ENCODE data around the gene PPP1R13B.
"Not testable (repeated sequence)": the region's sequence is repeated elsewhere in the genome, so short reads cannot be mapped to it uniquely, and the experiment has no call there.

Gene PPP1R13B

DNA sequence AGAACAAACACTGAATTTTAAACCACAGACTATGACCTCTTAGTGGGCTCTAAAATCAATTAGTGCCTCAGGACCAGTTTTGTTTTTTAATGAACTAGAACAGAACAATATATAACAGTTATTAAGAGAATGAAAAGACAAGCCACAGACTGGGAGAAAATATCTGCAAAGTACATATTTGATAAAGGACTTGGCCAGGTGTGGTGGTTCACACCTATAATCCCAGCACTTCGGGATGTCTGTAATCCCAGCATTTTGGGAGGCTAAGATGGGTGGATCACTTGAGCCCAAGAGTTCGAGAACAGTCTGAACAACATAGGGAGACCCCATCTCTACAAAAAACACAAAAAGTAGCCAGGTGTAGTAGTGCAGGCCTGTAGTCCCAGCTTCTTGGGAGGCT lies 36.2 kb downstream of the PPP1R13B start:
- H3K36me3 Mint-ChIP-seq, result no peaks in the 10 kb centered on the region

DNA sequence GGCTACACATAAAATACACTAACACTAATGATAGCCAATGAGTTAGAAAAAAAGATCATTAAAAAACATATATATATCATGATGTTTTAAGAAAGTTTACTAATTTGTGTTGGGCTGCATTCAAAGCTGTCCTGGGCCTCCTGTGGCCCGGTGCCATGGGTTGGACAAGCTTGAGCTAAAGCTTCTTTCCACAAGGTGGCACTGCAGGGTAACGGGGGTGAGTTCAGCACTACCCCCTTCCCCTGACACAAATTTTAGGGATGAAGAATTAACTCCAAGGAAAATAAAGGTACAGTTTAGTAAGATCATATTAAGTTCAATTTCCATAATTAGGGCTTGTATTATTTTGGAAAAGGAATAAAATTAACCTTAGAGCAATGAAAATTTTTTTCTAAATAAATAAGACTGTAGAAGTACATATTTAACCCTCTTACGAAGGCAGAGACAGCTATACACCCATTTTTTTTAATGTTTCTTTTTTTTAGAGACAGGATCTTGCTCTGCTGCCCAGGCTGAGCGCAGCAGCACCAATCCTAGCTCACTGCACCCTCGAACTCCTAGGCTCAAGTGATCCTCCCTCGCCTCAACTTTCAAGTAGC lies 38.9 kb downstream of the PPP1R13B start:
- peak; percentile 73 for ATAC-seq
- H3K9me3 Mint-ChIP-seq, result no peaks in the 10 kb centered on the region
- H3K4me3 Mint-ChIP-seq, result no peak overlapping the region
- no peaks in the 10 kb centered on the region for H3K36me3 Mint-ChIP-seq
- DNase-seq (ENCODE audit: low spot score in 2 of 2), result peak; percentile 41 to 73
- peaks cover 16% of the 10 kb centered on the region for H3K4me1 Mint-ChIP-seq
- no peak overlapping the region for H3K27ac Mint-ChIP-seq

More for the DNA sequence above, 36.2 kb downstream of the PPP1R13B start:
- no peaks in the 10 kb centered on the region for H3K9me3 Mint-ChIP-seq
- H3K4me3 Mint-ChIP-seq, result no peak overlapping the region
- ATAC-seq, result no peak
- no peak for DNase-seq (ENCODE audit: low spot score in 2 of 2)
- peaks cover 13% of the 10 kb centered on the region for H3K4me1 Mint-ChIP-seq
- H3K27ac Mint-ChIP-seq, result no peak overlapping the region

DNA sequence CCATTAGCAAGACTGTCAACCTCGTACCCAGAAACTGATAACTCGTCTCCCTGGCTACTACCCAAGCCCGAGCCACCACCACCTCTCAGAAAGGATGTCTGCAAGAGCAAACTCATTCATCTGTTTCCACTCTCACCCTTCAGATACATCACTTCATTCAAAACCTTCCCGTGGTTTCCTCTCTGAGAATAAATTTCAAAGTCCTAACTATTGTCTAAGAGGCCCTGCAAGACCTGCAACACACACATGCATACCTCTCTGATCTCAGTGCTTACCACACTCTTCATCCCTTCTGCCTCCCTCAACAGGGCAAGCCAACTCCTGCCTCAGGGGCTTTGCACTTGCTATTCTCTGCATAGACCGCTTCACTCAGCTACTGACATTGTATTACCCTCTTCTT lies 40.6 kb downstream of the PPP1R13B start:
- ATAC-seq (peak; percentile 66), DNase-seq (ENCODE audit: low spot score in 2 of 2) (no peak)
- H3K27ac Mint-ChIP-seq, result peak overlapping the region; percentile 65
- H3K9me3 Mint-ChIP-seq, result no peaks in the 10 kb centered on the region
- H3K4me1 Mint-ChIP-seq, result peaks cover 16% of the 10 kb centered on the region
- no peaks in the 10 kb centered on the region for H3K36me3 Mint-ChIP-seq
- H3K4me3 Mint-ChIP-seq, result no peak overlapping the region

DNA sequence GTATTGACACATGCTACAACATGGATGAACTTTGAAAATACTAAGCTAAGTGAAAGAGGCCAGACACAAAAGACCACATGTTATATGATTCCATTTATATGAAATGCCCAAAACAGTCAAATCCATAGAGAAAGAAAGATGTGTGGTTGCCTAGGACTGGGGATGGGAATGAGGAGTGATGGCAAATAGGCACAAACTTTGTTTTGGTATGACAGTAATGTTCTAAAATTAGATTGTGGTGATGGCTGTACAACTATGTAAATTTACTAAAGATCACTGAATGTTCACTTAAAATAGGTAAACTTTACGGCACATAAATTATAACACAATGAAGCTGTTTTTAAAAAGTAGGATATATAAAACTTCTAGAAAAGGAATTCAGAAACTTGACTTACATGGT lies 41.7 kb downstream of the PPP1R13B start:
- ATAC-seq, result no peak
- DNase-seq (ENCODE audit: low spot score in 2 of 2), result no peak
- H3K4me1 Mint-ChIP-seq, result peaks cover 24% of the 10 kb centered on the region
- H3K4me3 Mint-ChIP-seq, result no peak overlapping the region
- H3K27ac Mint-ChIP-seq, result no peak overlapping the region
- no peaks in the 10 kb centered on the region for H3K36me3 Mint-ChIP-seq
- no peaks in the 10 kb centered on the region for H3K9me3 Mint-ChIP-seq

DNA sequence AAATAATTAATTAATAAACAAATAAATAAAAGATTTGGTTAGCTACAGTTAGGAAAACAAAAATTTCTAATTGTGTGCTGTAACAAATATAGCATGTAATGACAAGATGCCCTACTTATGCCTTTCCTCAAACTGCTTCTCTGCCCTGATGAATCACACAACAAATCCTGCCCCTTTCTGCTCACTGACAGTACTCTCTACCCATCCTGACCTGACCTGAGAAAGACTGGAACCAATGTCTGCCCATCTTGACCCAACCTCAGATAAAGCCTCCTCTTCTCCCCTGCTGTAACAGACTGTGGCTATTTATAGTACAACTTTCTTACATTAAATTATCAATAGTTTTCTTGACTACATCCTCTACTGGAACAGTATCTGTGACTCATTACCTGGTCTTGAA lies 43.7 kb downstream of the PPP1R13B start:
- Mint-ChIP-seq H3K27ac (no peak overlapping the region), H3K9me3 (no peaks in the 10 kb centered on the region), H3K4me1 (peaks cover 24% of the 10 kb centered on the region), H3K36me3 (no peaks in the 10 kb centered on the region), H3K4me3 (no peak overlapping the region)
- no peak for DNase-seq (ENCODE audit: low spot score in 2 of 2)
- ATAC-seq, result peak; percentile 36

DNA sequence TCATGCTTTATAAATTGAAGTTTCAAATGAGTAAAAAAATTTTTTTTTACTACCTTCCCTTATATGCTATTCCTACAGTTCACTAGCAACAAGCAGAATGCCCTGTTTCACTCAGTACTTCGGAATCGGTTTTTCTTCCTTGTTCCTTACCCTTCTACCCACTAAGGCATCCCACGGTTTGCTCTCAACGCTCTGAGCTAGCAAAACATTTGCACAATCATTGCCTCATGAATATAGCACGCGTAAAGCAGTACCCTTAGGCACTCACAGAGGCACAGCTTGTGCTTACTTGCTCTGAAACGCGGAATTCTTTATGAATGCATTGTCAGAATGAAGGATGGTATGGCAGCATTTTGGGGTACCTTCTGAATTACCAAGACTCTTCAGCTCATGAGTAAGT lies 45.0 kb downstream of the PPP1R13B start:
- H3K36me3 Mint-ChIP-seq, result no peaks in the 10 kb centered on the region

DNA sequence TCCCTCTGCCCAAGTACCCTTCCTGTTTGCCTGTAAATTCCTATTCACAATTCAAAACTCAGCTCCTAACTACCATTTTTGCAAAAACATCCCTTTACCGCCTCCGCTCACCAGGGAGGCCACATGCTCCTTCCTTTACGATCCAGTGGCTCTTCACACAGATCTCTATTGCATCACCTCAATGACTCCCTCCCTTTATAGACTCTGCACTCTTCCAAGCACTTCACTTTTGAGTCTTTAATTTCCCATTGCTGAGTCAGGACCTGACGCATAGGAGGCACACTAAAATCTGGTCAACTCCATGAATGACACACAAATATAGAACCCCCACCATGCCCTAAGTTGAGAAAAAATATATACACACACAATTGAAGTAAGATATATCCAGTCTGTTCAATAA lies 45.9 kb downstream of the PPP1R13B start:
- H3K4me1 Mint-ChIP-seq, result peaks cover 14% of the 10 kb centered on the region
- DNase-seq (ENCODE audit: low spot score in 2 of 2) (no peak), ATAC-seq (peak; percentile 65)
- H3K4me3 Mint-ChIP-seq, result no peak overlapping the region
- H3K36me3 Mint-ChIP-seq, result peaks cover 4% of the 10 kb centered on the region
- H3K9me3 Mint-ChIP-seq, result no peaks in the 10 kb centered on the region
- H3K27ac Mint-ChIP-seq, result no peak overlapping the region

More for the DNA sequence above, 45.0 kb downstream of the PPP1R13B start:
- ATAC-seq, result no peak
- no peak overlapping the region for H3K27ac Mint-ChIP-seq
- H3K4me3 Mint-ChIP-seq, result no peak overlapping the region
- DNase-seq (ENCODE audit: low spot score in 2 of 2), result no peak
- H3K4me1 Mint-ChIP-seq, result peaks cover 23% of the 10 kb centered on the region
- H3K9me3 Mint-ChIP-seq, result no peaks in the 10 kb centered on the region

DNA sequence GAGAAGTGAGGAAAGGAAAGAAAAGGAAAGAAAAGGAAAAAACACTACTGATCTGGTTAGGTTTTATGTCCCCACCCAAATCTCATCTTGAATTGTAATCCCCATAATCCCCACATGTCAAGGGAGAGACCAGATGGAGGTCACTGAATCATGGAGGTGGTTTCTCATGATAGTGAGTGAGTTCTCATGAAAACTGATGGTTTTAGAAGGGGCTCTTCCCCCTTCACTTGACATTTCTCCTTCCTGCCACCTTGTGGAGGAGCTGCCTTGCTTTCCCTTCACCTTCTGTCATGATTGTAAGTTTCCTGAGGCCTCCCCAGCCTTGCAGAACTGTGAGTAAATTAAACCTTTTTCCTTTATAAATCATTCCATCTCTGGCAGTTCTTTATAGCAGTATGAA lies 54.2 kb downstream of the PPP1R13B start:
- DNase-seq (ENCODE audit: low spot score in 2 of 2); H3K4me1 Mint-ChIP-seq; H3K9me3 Mint-ChIP-seq; ATAC-seq; H3K4me3 Mint-ChIP-seq: not testable (repeated sequence)
- Mint-ChIP-seq H3K36me3 (peaks cover 10% of the 10 kb centered on the region), H3K27ac (peak overlapping the region; percentile 14)

DNA sequence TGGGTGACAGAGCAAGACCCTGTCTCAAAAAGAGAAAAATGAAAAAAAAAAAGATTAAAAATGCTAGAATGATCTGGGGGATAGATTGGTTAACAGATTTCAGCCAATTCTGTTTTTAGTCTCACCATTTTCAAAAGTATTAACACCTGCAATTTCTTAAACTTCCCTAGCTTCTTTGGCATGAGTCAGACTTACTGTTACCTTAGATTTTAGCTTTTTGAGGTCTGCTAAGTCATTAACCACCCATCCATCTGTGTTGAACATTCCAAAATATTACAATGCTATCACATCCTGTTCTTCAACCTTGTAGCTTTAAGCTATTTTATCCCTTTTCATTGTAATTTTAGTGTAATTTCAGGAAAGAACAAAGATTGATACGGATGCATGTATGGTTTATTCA lies 59.3 kb downstream of the PPP1R13B start:
- Mint-ChIP-seq H3K27ac (no peak overlapping the region), H3K4me1 (no peaks in the 10 kb centered on the region), H3K36me3 (peaks cover 10% of the 10 kb centered on the region), H3K9me3 (no peaks in the 10 kb centered on the region), H3K4me3 (no peak overlapping the region)
- ATAC-seq (no peak), DNase-seq (ENCODE audit: low spot score in 2 of 2) (no peak)

DNA sequence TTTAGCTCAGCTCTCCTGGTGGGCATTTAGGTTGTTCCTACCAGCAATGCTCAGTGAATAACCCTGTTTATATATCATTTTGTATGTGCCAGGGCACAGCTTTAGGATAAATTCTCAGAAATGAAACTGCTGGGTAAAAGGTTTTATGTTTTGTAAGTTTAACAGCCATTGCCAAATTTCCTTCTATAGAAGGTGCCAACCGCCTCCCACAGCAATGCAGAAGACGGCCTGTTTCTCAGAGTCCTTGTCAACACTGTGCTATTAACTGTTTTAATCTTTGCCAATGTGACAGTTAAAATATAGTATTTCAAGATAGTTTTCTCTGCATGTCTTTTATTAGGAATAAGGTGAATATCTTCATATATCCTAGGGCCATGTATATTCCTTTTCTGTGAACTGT lies 65.0 kb downstream of the PPP1R13B start:
- no peak overlapping the region for H3K4me3 Mint-ChIP-seq
- ATAC-seq (no peak), DNase-seq (ENCODE audit: low spot score in 2 of 2) (no peak)
- H3K4me1 Mint-ChIP-seq, result no peaks in the 10 kb centered on the region
- H3K27ac Mint-ChIP-seq, result no peak overlapping the region
- H3K9me3 Mint-ChIP-seq, result no peaks in the 10 kb centered on the region
- peaks cover 23% of the 10 kb centered on the region for H3K36me3 Mint-ChIP-seq

DNA sequence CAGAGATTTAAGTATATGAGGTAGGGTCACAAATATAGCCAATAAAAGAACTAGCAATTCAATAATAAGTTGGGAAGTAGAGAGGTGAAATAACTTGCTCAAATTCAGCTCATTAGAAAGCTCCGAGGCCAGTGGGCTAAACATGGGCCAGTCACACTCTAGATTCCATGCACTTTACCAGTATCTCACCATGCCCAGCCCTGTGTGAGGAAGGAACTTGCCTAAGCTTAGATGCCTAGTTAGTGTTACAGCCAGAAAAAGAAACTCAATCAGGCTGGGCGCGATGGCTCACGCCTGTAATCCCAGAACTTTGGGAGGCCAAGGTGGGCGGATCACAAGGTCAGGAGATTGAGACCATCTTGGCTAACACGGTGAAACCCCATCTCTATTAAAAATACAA lies 71.1 kb downstream of the PPP1R13B start:
- not testable (repeated sequence) for DNase-seq (ENCODE audit: low spot score in 2 of 2); H3K4me3 Mint-ChIP-seq; H3K27ac Mint-ChIP-seq; H3K4me1 Mint-ChIP-seq; H3K9me3 Mint-ChIP-seq; ATAC-seq
- peaks cover 32% of the 10 kb centered on the region for H3K36me3 Mint-ChIP-seq

DNA sequence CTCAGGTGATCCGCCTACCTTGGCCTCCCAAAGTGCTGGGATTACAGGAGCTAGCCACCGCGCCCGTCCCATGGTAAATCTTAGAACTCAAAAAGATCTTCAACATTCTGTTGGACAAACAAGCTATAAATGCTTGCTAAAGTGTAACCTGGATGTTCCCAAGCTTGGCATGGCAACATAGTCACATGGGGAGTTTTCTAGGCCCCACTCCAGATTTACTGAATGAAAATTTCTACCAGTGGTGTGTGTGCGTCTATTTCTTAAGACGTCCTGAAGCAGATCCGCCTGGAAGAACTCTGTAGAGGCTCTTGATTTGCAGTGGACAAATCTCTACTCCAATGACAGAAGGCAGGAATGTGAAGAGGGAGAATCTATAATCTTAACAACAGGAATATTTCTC lies 71.9 kb downstream of the PPP1R13B start:
- DNase-seq (ENCODE audit: low spot score in 2 of 2) (no peak), ATAC-seq (no peak)
- Mint-ChIP-seq H3K36me3 (peaks cover 32% of the 10 kb centered on the region), H3K4me3 (no peak overlapping the region), H3K27ac (no peak overlapping the region), H3K9me3 (no peaks in the 10 kb centered on the region), H3K4me1 (no peaks in the 10 kb centered on the region)

DNA sequence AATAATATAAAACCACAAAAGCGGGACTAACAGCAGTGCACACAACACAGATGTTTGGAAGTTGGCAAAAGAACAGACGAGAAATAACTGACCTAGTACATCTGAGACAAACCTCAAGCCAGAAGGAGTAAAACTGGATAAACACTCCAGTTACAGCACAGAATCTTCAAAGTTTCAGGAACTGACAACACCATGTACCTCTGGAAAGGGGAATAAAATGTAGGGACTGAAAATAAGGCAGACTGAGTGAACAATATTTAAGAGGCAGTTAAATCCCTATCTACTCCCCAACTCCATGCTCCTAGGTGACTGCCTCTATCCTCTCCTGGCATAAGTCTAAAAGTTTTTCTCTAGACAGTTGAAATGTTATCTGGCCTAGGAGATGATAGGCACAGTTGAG lies 73.9 kb downstream of the PPP1R13B start:
- no peak overlapping the region for H3K27ac Mint-ChIP-seq
- H3K4me3 Mint-ChIP-seq, result no peak overlapping the region
- no peak for DNase-seq (ENCODE audit: low spot score in 2 of 2)
- no peak for ATAC-seq
- peaks cover 26% of the 10 kb centered on the region for H3K36me3 Mint-ChIP-seq
- H3K4me1 Mint-ChIP-seq, result no peaks in the 10 kb centered on the region
- H3K9me3 Mint-ChIP-seq, result no peaks in the 10 kb centered on the region

DNA sequence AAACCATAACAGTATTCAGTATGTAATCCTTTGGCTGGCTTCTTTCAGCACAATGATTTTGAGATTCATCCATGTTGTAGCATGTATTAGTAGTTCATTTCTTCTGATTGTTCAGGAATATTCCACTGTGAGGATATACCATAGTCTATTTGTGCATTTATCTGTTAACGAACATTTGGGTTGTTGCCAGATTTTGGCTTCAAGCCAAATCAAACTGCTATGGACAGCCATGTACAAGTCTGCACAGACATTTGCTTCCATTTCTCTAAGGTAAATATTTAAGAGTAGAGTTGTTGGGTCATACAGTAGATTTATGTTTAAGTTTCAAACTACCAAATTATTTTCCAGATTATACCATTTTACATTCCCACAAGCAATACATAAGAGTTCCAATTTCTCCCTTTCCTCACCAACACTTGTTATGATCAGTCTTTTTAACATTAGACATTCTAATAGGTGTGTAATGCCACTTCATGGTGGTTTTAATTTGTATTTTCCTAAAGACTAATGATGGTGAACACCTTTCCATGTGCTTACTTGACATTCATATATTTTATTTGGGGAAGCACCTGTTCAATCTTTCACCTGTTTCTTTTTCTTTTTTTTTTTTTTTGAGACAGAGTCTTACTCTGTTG lies 75.2 kb downstream of the PPP1R13B start:
- no peaks in the 10 kb centered on the region for H3K4me1 Mint-ChIP-seq
- no peak for ATAC-seq
- H3K4me3 Mint-ChIP-seq, result no peak overlapping the region
- no peak overlapping the region for H3K27ac Mint-ChIP-seq
- H3K36me3 Mint-ChIP-seq, result peaks cover 13% of the 10 kb centered on the region
- no peak for DNase-seq (ENCODE audit: low spot score in 2 of 2)
- H3K9me3 Mint-ChIP-seq, result no peaks in the 10 kb centered on the region

DNA sequence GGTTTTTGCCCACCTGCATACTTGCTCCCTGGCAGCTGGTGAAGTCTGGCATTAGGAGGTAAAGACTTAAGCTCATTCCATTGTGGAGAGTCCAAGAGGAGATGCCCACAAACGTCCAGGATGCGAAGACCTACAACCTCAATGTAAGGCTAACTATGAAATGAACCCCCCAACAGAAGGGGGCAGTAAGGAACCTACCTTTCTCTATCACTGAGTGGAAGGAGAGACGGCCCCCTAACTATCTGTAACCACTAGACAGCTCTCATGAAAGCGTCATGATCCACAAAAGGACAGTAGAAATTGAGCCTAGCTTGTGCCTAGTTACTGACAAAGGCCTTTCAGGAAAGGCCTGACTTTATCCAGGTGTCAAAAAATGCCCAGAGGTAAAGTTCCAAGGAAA lies 76.5 kb downstream of the PPP1R13B start:
- no peaks in the 10 kb centered on the region for H3K4me1 Mint-ChIP-seq
- ATAC-seq (no peak), DNase-seq (ENCODE audit: low spot score in 2 of 2) (no peak)
- peaks cover 9% of the 10 kb centered on the region for H3K36me3 Mint-ChIP-seq
- no peaks in the 10 kb centered on the region for H3K9me3 Mint-ChIP-seq
- H3K4me3 Mint-ChIP-seq, result no peak overlapping the region
- H3K27ac Mint-ChIP-seq, result peak overlapping the region; percentile 78

DNA sequence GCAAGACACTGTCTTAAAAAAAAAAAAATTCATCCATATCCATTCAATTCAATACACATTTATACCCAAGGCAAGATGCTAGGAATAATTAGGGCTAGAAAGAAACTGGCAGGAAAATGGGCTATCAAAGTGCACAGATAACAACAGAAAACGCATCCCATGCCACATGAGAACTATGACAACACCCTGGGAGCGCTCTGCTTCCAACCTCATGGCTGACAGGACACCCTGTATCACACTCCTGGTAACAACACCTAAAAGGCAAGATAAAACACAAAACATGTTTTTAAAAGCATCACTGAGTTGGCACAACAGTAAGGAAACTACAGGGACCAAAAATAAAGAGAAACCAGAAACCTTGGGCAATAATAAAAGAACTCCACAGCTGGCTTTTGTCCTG lies 76.9 kb downstream of the PPP1R13B start:
- H3K4me1 Mint-ChIP-seq, result peaks cover 2% of the 10 kb centered on the region

More for the DNA sequence above, 76.9 kb downstream of the PPP1R13B start:
- peak overlapping the region; percentile 78 for H3K27ac Mint-ChIP-seq
- ATAC-seq (no peak), DNase-seq (ENCODE audit: low spot score in 2 of 2) (no peak)
- H3K36me3 Mint-ChIP-seq, result peaks cover 7% of the 10 kb centered on the region
- no peaks in the 10 kb centered on the region for H3K9me3 Mint-ChIP-seq
- no peak overlapping the region for H3K4me3 Mint-ChIP-seq
